HG02588 (cell line): Measurements from ENCODE around the gene SH2D2A.
A peak's percentile ranks its signal among the peaks of the same experiment; 100 is the strongest.

Source experiments
- ATAC-seq: cut with Tn5 transposase; IDR thresholded peaks from one replicate; pipeline ENCODE4 v1.9.1; 2021; ENCODE audit warnings: mild to moderate bottlenecking, moderate library complexity; ENCODE audit not compliant: unreplicated experiment

The SH2D2A gene

DNA sequence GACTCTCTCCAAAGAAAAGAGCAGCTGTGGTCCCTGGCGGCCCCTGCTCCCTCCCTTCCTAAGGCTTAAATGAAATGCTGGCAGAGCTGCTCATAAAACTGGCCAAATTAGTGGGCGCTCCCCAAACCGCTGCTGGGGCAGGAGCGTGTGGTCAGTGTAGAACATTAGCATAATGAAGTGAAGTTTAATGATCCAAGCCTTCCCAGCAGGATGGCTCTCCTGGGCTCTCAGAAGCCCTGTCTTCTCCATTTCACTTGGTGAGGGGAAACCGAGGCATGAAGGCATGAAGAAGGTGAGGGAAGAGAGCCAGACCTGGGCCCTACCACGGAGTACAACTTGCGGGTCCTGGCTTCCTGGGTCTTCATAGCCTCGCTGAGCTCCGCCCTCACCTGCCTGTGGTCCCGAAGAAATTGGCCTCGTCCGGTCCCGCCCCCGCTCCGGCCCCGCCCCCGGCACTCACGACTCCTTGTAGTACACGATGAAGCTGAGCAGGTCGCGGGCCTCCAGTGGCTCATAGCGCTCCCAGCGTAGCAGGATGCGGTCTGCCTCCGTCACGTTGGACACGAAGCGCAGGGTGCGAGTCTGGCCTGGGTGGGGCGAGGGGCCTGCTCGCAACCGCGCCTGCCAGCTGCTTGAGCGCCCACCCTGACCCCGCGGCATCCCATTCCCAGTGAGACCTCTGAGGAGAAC is 32.0 kb upstream of the SH2D2A start:
- no peak for ATAC-seq

DNA sequence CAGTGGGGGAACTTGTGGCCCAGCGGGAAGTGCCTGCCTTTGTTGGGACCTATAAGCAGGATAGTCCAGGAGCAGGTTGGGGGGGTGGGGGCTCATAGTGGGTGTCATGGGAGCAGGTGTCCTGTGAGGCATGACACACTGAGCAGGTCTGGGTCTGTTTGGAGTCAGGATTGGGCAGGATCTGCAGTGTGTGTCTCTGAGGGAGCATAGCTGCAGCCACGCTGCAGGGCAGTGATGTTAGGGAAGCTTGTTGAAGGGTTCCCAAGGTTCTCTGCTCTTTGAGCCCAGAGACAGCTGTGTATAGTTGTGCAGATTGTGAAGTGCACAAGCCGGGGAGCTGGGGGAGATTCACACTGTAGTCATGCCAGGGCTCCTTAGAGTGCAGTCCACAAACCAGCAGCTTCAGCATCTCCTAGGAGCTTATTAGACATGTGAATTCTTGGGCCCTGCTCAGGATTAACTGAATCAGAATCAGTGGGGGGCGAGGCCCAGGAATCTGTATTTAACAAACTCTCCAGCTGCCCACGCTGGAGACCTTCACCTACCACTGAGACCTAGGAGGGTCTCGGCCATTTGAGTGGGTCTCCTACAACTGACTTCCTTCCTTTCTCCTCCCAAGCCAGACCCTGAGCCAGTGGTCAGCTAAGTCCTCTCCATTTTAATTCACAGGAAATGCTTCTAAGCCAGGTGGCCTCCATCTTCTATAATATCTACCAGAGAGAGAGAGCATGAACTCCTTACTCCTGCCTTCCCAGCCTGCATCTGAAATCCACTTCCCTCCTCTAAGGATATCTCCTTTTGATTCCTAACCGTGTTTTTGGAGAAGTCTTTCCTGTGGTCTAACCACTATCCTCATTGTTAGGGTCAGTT is 31.2 kb upstream of the SH2D2A start:
- no peak for ATAC-seq

DNA sequence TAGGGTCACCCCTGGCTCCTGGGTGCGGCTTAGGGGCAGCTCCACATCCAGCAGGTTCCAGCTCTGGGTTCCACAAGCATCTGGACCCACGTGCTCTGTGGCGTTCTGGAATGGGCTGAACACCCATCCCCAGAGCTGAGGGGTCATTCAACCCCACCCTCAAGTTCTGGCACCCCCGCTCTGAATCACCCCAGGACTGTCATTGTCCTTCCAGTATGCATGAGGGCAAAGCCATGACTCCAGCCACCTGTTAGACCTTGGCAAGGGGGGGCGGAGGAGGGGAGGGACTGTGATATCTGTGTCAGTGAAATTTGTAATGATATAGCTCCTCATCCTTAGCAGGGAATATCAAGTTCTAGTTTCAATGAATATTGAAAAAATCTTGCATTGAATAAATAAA is 30.0 kb upstream of the SH2D2A start:
- ATAC-seq, result no peak

DNA sequence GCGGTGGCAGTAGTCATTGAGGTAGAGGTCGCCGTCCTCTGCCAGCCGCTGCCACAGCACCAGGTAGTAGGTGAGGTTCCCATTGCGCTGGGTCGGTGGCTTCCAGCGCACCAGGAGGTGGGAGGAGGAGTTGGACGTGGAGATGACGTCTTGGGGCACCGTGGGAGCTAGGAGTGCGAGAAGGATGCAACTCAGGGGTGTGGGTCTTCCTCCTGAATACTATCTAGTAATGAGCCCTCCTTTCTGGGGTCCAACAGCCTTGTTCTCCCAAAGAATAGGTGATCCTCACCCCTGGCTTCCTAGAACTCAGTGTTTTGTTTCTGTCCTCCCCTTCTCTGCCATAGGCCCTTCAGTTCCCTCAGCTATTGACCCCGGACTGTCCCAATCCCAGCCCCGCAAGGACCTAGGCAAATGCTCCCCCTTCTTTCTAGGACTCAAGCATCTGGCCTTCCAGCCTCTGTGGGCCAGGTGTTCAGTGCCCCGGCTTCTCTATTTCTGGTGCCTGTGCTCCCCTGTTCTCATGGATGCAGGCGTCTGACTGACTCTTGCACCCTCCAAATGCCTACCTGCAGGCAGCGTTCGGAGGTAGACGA is 29.4 kb upstream of the SH2D2A start:
- no peak for ATAC-seq

DNA sequence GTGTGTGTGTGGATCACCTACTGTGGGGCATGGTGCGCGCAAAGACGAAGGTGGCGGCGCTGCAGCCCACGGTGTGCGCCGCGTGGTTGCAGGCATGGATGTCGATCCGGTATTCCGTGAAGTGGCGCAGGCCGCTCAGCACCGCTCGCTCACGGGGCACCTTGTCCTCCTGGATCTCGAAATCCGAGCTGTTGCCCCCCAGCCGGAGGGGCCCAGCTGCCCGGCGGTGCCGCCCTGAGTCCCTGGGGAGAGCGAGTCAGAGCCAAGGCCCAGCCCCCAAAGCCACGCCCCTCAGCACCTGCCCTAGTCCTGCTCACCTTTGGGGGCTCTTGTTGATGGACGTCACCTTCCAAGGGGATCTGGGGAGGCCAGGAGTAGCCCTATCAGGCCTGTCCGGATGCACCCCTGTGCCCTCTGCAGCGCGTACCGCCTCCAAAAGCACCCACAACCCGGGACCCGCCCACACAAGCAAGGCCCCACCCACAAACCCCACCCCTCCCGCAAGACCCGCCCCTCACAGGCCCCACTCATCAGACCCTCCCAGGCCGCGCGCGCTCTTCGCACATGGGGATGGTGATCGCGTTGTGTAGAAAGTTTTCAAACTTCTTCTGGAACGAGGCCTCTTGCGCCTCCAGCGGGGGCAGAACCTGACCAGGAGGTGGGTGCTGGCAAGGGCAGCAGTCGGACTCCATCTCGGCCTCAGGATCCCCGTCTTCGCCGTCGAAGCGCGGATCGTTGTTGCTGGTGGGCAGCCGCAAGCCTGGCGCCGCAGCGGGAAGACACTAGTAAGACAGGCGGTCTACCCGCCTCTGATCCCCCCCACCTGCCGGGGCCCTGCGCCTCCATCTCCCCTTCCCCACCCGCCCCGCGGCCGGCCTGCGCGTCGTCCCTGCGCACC is 28.7 kb upstream of the SH2D2A start:
- ATAC-seq, result no peak

DNA sequence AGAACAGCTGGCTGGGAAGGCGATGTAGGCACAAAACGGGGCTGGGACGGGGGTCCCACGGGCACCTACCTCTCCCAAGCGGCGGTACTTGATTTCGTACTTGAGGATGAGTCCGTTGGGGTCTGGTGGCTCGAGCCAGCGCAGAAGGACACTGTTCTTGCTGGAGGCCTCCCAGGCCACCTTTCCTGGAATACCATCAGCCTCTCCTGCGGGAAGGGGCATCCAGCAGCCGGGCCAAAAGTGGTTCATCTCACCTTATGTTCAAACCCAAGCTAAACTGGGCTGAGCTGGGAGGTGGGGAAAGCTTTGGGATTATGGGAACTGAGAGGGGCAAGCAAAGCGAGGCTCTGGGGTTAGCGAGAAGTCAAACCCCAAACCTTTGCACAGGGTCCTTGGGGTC is 28.0 kb upstream of the SH2D2A start:
- no peak for ATAC-seq

DNA sequence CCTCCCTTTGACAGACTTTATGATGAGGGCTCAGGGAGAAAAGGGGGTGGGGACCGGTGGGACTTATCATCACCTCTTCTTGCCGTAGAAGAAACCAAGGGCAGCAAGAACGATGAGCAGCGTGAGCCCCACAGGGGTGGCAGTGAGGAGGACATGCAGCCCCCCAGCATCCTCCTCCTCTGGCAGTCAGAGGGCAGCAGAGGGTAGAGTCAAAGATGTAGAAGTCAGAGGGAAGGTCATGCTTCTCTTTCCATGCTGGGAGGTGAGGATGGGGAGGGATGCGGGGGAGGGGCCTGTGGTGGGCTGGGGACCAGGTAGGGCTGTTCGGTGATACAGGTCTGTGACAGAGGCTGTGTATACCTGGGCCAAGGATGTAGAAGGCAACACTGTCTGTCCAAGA is 27.5 kb upstream of the SH2D2A start:
- no peak for ATAC-seq

DNA sequence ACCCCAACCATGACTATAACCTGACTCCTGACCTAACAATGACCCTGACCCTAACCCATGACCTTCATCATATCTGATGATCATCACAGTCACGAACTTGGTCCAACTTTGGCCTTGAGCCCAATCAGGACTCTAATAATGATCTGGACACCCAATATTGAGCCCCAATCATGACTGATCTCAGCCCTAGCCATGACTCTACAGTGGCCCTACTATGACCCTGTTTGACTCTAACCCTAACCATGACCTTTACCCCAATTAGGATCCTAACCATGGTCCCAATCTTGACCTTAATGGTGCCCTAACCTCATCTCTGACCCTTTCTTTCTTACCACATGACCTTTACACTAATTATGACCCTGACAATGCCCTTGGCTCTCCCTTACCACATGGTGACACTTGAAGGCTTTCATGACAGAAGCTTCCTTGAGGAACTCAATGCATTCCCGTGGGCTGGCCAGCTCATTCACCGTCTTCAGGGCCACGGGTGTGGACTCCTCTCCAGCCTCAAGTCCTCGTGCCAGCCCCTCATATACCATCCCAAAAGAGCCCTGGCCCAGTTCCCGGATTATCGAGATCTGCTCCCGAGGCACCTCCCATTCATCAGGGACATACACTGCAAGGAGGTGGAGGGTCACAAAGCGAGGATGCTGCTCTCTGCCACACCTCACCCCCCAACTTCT is 26.1 kb upstream of the SH2D2A start:
- ATAC-seq, result no peak

DNA sequence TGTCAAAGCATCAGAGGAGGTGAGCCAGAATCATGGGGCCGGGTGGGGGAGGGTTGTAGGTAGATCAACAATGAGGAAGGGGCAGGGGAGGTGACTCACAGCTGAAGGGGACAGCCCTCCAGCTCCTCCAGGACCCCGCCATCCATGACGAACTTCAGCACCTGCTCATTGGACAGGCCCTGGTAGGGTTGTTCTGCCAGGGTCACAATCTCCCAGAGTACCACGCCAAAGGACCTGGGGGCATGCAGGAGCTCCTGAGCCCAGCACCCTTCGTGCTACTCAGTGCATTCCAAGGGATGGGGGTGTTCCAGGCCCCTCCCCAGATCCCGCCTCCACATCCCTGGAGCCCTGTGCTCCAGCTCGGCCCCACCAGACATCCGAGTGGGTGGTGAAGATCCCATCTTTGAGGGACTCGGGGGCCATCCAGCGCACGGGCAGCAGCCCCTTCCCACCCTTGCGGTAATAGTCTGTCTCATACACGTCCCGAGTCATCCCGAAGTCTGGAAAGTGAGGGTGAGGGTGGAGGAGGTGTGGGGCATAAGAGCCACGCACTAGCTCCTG is 24.7 kb upstream of the SH2D2A start:
- ATAC-seq, result no peak

DNA sequence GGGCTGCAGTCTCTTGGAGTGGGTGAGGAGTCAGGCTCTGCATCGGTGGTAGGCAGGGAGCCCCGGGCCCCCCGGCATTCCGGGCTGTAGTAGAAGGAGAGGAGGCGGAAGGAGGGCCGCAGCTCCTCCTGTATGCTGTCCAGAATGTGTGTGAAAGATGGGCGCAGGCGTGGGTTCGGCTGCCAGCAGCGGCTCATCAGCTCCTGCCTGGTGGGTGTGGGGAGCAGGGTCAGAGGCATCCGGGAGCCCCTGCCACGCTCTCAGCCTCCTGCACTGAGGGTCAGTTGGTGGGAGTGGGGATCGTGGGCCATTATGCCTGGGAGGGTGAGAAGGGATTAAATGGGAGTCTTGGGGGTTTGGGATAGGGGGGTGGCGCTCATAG is 24.2 kb upstream of the SH2D2A start:
- ATAC-seq, result no peak

DNA sequence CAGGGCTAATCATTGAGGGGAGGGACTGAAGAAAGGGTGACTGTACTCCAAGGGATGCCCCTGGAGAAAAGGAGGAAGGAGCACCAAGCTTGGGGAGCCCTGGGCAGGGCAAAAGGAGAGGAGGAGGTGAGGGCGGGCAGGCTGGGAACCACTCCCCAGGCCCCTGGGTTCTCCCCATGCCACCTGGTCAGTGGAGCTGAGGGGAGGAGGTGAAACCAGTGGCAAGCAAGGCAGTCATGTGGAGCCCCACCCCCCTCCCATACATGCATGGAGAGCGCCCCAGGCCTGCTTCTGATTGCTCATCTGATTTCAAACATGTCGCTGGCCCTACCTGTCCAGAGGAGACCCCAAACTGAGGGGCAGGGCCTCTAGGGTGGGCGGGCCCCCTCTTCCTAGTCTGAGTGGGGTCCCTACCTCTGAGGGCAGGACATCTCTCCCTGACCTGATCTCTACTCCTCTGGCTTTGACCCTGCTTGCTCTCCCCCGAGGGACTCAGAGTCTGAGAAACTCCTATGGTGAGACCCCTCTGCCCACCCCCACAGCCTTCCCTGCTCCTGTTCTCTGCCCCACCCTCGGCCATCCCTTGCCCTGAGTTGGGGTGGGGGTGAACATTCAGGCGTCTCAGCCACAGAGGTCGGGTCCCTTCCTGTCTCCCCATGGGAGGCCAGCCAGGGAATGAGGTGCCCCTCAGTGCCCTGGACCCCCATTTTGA is 23.7 kb upstream of the SH2D2A start:
- no peak for ATAC-seq

DNA sequence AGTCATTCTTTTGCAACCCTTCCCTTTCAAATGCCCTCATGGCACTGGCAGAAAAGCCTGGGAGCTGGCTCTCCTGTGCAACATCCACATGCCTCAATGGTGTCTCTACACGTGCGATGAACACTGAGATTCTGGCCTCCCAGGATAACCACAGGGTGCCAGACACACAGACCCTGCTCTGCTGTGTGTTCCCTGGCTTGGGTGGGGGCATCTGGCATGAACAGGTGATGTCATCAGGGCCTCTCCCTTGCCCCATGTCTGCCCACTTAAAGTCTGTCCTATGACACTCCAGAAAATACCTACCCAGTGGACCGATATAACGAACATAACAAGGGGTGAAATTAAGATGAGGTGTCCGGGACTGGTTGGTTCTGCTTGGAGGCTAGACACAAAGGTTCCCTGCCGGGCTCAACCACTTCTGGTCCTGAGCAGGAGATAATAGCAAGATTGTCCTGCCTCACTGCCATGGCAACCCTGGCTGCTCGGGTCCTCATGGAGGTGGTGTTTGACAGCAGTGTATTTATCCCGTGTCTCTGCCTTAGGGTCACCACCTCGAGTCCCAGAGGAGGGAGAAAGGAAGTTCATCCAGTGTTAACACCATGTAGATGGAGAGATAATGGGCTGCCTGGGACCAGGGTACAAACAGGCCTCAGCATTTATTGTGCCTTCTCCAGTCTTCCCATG is 22.9 kb upstream of the SH2D2A start:
- ATAC-seq, result no peak

DNA sequence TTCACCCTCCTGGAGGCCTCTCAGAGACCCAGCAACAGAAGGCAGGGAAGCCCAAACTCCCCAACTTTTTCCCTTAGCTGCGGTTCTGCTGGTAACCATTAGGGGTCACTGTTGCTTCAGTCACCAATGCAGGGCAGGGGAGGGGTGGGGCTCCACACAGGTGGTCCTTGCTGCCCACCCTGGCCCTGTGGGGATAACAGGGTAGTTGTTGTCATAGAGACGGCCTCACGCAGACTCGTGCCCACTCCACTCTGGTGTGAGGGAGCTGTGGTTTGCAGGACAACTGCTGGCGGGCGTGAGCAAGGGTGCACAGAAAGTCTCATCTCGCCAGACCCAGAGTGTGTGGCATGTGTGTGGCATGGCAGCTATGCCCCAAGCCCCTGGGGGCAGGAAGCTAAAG is 22.3 kb upstream of the SH2D2A start:
- no peak for ATAC-seq

DNA sequence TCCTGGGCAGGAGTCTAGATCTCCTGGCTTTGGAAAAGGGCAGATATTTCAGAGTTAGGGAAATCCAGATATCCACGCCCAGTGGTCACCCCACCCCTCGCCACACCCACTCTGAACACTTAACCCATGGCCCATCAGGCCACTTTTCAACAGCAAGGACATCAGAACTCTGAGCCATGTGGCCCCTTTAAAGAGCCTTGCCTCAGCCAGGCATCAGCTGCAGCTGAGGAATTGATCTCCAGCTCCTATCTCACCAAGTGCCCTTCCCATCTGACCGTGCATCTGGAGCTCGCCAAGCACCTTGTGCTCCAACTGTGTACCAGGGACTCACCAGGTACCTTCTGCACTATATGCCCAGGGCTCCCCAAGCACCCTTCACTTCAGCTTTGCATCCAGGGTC is 20.2 kb upstream of the SH2D2A start:
- ATAC-seq, result no peak

DNA sequence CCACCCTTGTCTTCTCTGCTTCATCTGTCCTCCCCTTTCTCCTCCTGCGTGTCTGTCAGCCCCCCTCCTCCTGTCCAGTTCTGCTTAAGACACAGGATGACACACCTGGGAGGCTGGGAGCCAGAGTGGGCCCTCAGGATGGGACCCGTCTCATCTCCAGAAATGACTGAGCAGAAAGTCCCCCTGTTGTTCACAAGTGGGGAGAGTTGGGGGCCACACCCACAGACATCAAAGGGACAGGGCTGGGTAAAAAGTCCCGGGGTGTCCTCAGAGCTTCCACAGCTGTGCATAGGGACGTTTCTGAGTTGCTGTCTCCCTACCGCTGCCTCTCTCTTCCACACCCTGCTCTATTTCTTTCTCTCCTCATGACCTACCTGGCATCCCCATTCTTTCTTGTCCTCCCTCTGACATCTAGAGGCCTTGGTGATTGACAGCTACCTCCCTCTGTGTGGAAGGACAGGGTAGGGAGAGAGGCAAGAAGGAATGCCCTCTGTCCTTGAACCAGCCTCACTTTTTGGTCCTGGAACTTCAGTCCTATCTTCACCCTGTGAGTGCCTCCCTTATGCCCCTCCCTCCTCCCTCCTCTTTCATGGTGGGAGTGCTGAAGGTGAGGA is 19.5 kb upstream of the SH2D2A start:
- peak; percentile 41 for ATAC-seq

DNA sequence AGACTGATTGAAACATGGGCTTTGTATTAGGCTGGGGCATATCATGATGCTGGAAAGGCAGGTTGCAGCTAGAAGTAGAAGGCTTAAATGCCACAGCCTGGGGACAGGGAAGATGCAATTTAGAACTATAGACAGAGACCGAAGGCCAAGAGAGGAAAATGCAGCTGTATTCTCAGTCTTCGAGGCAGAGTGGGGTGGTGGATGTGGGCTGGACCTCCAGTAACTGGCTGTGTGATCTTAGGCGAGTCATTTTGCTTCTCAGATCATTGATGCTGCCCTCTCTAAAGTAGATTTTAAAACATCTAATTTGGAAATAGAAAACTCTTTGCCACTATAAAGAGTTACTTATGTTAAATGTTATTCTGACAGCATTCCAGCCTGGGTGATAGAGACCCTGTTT is 17.7 kb upstream of the SH2D2A start:
- ATAC-seq, result no peak

DNA sequence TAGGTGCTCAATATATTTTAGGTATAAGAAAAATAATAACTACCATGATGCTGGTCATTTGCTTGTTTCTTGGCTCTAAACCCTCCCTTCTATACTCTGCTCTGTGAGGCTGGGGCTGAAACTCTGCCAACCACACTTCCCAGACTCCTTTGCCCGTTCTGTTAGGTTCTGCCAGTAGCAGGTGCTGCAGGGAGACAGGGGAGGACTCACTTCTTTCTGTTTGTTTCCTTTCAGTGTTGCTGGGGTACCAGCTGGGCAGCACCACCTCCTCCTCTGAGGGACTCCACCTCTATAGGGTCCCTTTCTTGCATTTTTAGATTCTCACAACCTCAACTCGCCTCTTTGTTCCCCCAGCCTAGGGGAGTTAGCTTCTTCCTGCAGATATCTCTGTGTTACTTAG is 17.0 kb upstream of the SH2D2A start:
- no peak for ATAC-seq

DNA sequence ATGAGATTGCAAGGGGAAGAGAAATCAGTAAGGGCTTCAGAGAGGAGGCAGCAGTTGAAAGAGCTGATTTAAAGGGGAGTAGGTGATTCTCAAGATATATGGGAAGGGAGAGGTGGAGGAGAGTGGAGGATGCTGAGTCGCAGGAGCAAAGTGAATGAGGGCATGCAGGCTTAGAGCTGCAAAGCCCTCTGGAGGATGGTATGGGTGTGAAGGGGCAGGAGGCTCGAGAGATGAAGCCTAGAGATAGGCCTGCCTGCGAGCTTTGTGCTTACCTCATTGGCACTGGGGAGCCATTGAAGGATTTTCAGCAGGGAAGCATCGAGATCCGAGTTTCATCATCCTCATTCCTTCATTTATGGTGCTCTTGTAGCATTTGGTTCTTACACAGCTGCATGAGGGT is 15.8 kb upstream of the SH2D2A start:
- no peak for ATAC-seq
